Skeletal muscle cell (primary cell): ENCODE measurements around the gene TPRN.

ENCODE experiments used
- DNase-seq: peaks from one replicate; pipeline ENCODE4 v3.0.0-alpha.2; 2010; ENCODE audit warnings: low read depth
- H3K4me3 ChIP-seq: 2 replicates; pipeline ENCODE4 v1.5.1; 2011; ENCODE audit warnings: low read depth, mild to moderate bottlenecking, control low read depth, low read length, moderate library complexity

TPRN gene

GRCh38 chr9:137236936-137237421, 36.4 kb upstream of the TPRN start:
- no peak for DNase-seq
- no peak overlapping the region for H3K4me3 ChIP-seq

DNA sequence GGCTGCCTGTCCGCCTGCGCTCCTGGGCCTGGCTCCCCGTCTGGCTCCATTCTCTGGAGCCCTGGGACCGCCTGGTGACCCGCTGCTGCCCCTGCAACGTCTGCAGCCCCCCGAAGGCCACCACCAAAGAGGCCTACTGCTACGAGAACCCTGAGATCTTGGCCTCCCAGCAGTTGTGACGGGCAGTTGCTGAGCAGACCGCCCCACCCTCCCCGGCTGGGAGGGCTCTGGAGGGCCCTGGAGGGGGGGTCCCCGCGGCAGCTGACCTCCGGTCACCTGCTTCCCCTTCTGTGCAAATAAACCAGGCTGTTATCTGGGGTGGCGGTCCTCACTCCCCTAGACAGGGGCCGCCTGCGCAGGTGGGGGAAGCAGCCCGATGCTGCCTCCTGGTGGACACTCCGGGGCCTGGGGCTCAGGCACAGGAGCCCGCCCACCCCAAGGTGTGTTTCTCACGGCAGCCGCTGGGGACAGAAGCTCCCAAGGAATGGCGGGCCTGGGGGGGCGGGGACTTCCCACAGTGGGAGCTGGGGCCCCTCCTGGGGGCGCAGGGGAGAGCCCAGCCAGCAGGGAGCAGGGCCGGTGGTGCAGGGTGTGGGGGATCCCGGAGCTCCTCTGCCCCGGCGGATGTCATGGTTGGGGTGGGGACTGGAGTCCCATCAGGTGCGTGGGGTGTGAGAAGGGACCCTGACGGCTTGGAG, 35.8 kb upstream of the TPRN start:
- no peak for DNase-seq
- H3K4me3 ChIP-seq, result no peak overlapping the region

GRCh38 chr9:137235424-137236237, 35.1 kb upstream of the TPRN start:
- no peak overlapping the region for H3K4me3 ChIP-seq
- no peak for DNase-seq

DNA sequence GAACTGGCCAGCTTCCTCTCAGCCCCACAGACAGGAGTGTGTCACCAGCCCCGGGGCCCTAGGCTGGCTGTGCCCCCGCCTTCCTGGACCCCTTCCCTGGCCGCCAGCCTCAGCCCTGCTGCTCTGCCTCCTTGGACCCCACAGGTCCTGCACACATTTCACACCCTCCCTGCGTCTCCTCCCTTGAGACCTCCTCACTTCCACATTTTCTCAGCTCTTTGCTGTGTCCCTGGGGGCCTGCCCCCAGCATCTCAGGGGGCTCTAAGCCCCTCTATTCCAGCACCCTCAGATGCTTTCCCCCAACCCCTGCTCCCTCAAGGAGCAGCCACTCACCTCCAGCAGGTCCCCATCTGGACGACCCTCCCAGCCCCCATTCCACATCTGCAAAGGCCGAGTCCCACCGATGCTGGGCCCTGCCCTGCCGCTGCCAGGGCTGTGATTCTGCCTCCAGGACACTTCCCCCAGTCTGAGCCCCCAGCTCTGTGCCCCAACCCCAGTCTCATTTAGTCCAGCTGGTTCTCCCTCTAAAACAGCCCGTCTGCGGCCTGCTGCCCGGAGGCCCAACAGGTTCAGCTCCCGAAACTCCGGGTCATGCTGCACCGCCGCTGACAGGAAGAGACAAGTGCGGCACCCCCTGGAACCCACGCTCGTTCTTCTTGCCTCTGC, 34.4 kb upstream of the TPRN start:
- DNase-seq, result no peak
- H3K4me3 ChIP-seq, result no peak overlapping the region

DNA sequence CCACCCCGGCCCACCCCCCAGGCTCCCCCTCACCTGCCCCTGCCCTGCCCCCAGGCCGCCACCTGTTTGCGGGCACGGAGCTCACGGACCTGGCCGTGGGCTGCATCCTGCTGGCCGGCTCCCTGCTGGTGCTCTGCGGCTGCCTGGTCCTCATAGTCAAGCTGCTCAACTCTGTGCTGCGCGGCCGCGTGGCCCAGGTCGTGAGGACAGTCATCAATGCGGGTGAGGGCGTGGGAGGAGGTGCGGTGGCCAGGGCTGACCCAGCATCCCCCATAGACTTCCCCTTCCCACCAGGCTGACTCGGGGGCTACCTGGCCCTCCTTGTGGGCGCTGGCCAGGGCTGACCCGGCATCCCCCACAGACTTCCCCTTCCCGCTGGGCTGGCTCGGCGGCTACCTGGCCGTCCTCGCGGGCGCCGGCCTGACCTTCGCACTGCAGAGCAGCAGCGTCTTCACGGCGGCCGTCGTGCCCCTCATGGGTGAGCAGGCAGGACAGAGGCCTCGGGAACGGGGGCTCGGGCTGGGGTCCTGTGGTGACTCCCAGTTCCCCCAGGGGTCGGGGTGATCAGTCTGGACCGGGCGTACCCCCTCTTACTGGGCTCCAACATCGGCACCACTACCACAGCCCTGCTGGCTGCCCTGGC, 33.6 kb upstream of the TPRN start:
- DNase-seq, result no peak
- H3K4me3 ChIP-seq, result no peak overlapping the region

DNA sequence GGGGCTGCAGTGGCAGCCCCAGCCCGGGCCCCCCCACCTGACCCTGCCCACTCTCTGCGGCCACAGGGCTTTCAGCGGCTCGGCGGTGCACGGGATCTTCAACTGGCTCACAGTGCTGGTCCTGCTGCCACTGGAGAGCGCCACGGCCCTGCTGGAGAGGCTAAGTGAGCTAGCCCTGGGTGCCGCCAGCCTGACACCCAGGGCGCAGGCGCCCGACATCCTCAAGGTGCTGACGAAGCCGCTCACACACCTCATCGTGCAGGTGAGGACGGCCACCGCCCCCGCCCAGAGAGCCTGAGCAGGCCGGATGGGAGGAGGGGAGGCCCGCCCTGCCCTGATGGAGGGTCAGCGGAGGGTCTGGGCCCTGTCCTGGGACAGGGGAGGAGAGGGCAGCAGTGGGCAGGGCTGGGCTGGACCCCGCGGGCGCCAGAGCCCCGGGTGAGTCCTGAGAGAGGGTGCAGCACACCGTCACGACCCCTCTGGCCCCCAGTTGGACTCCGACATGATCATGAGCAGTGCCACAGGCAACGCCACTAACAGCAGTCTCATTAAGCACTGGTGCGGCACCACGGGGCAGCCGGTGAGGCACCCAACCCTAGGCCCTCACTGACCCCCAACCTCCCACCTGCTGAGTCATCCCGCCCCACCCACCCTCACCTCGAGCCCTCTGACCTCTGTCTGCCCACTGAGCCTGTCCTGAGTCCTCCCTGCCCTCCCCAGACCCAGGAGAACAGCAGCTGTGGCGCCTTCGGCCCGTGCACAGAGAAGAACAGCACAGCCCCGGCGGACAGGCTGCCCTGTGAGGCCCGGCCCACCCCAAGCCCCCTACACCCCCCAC, 32.8 kb upstream of the TPRN start:
- H3K4me3 ChIP-seq, result no peak overlapping the region
- DNase-seq, result no peak

GRCh38 chr9:137232510-137232909, 32.0 kb upstream of the TPRN start:
- DNase-seq, result no peak
- H3K4me3 ChIP-seq, result no peak overlapping the region

DNA sequence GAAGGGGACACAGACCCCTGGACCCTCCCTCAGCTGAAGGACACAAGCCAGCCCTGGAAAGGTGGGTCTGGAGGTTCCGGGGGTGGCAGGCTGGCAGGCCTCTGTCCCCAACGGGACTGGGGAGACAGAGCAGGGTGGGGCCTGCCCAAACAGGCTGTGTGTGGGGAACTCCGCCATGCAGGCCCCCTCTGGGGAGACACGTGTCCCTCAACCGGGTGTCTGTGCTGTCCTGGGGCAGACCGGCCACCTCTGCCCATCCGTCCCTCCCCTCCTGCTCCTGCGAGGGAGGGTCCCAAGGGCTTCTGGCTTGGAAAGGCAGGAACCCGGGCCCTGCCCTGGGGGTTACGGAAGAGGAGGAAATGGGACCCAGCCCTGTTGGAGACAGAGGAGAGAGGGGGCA, 31.6 kb upstream of the TPRN start:
- no peak for DNase-seq
- no peak overlapping the region for H3K4me3 ChIP-seq

- H3K4me3 ChIP-seq, result no peak overlapping the region
- DNase-seq, result no peak
These were observed 31.0 kb upstream of the TPRN start for GRCh38 chr9:137231372-137232039.

DNA sequence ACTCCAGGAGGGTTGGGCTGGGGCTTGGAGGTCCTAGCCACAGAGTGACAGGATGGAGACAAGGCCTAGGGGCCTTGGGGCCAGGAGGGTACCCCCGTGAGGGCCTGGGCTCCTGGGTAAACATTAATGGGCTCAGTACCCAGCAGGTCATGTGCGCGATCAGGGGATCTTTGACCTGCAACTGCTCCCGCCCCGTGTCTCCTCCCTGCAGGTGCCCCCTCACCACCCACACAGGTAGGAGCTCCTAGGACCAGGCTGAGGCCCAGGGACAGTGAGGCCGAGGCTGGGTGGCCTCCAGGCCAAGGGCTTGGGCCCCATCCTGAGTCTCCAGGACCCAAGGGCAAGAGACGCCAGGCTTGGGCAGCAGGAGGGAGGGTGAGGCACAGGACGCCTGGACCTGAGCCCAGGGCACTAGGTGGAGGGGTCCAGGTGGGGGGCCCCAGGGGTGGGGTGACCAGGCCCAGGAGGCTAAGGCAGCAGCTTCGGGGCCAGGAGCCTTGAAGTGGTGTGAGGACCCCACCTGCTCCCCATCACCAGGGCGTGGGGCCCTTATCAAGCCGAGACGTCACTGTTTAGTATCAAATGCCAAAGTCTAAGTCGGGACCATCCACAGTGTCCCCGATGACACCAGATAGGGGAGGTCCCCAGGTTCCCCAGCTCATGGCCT, 30.3 kb upstream of the TPRN start, which contains the start of gene SLC34A3:
Gene SLC34A3, plus strand, starts transcription at position 197 of the 667 bp plus-strand sequence. CDS start 802 bp downstream, outside the sequence.
- DNase-seq, result no peak
- no peak within 1 kb of the TSS for H3K4me3 ChIP-seq

GRCh38 chr9:137229903-137230704, 29.6 kb upstream of the TPRN start:
- no peak overlapping the region for H3K4me3 ChIP-seq
- no peak for DNase-seq

DNA sequence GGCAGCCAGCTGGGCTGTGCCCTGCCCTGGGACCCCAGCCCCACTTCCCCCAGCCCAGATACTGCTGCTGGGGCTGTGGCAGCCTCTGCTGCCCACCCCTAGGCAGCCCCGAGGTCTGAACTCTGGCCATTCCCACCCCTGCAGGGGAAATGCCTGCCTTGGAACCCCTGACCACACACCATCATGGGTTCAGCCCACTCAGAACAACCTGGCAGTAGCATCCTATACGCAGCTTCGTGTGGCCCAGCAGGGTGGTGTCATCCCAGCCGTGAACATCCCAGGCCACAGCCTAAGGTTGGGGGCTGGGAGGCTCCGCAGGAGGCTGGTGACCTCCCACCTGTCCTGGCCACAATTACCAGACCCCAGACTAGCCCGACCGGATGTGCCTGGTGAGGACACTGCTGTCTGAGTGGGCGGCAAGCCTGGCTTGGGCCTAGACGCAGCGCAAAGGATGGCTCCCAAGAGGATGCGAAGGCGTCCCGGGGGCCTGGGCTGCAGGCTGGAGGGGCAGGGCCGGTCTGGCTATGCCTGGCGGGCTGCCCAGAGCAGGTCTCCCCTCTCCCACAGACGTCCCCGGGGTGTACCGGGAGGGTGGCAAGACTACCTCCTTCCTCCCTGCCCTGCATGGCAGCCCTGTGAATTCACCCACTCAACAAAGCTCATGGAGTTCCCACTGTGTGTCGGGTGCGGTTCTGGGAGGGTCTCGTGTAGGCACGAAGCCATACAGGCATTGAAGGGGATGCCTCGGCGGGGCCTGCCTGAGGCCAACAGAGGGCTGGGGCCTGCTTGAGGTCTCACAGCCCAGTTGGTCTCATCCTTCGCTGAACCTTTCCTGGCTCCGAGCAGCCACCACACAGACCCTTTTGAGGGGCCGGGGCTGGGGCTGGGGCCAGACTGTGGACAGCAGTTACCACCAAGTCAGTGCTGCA, 28.7 kb upstream of the TPRN start:
- no peak for DNase-seq
- H3K4me3 ChIP-seq, result no peak overlapping the region

GRCh38 chr9:137228506-137228967, 28.0 kb upstream of the TPRN start:
- H3K4me3 ChIP-seq, result no peak overlapping the region
- no peak for DNase-seq

GRCh38 chr9:137227853-137228505, 27.4 kb upstream of the TPRN start:
- H3K4me3 ChIP-seq, result no peak overlapping the region
- DNase-seq, result no peak

- H3K4me3 ChIP-seq, result no peak within 1 kb of the TSS
- no peak for DNase-seq
These were observed 26.7 kb upstream of the TPRN start, which contains the start of gene RNF224 for GRCh38 chr9:137227054-137227852. Gene RNF224, plus strand, starts transcription at chr9:137227502. Its CDS starts 834 bp downstream, at chr9:137228336.
